HG03354 (cell line): Measurements from ENCODE around the gene ILF3.

Experiments
- ATAC-seq: cut with Tn5 transposase; IDR thresholded peaks from one replicate; pipeline ENCODE4 v1.9.1; 2021; ENCODE audit warnings: mild to moderate bottlenecking; ENCODE audit not compliant: unreplicated experiment, poor library complexity, severe bottlenecking

The ILF3 gene

GRCh38 chr19:10691883-10692282, 37.7 kb downstream of the ILF3 start:
- no peak for ATAC-seq

GRCh38 chr19:10692673-10693264, 38.6 kb downstream of the ILF3 start:
- no peak for ATAC-seq

GRCh38 chr19:10694706-10695307, 40.7 kb downstream of the ILF3 start:
- no peak for ATAC-seq

- peak; percentile 80 for ATAC-seq
Measured at GRCh38 chr19:10695401-10696398, 41.6 kb downstream of the ILF3 start.

- ATAC-seq: no peak
Measured at GRCh38 chr19:10699650-10700335, 45.6 kb downstream of the ILF3 start.

- peak; percentile 32 for ATAC-seq
Measured at GRCh38 chr19:10701955-10702525, 47.9 kb downstream of the ILF3 start.

- ATAC-seq: no peak
Measured at GRCh38 chr19:10706990-10707389, 52.8 kb downstream of the ILF3 start.

- no peak for ATAC-seq
Measured at GRCh38 chr19:10707440-10707839, 53.3 kb downstream of the ILF3 start.

- no peak for ATAC-seq
Measured at GRCh38 chr19:10708291-10708690, 54.1 kb downstream of the ILF3 start.

- no peak for ATAC-seq
Measured at GRCh38 chr19:10712045-10712444, 57.9 kb downstream of the ILF3 start.

- no peak for ATAC-seq
Measured at GRCh38 chr19:10712754-10713153, 58.6 kb downstream of the ILF3 start.

GRCh38 chr19:10713317-10713716, 59.2 kb downstream of the ILF3 start:
- ATAC-seq: no peak

- no peak for ATAC-seq
Measured at GRCh38 chr19:10717054-10717355, 62.9 kb downstream of the ILF3 start.

- ATAC-seq: peak; percentile 84
Measured at GRCh38 chr19:10717356-10718204, 63.4 kb downstream of the ILF3 start, which contains the start of gene DNM2. TSS of gene DNM2 (plus strand) at chr19:10718079. CDS start at chr19:10718243, 164 bp downstream.

GRCh38 chr19:10718205-10719196, 64.4 kb downstream of the ILF3 start:
- peak; percentile 23 for ATAC-seq

GRCh38 chr19:10719466-10719961, 65.4 kb downstream of the ILF3 start:
- no peak for ATAC-seq

- no peak for ATAC-seq
Measured at GRCh38 chr19:10720607-10721125, 66.5 kb downstream of the ILF3 start.
